Mesothelial cell of epicardium (in vitro differentiated cells): Measurements from ENCODE around the gene TEX44. TPM values are rescaled to one million over a fixed set of nuclear protein-coding genes. Genes with fewer than 3 reads are reported as not detected.
A peak's percentile ranks its signal among the peaks of the same experiment; 100 is the strongest.

ENCODE experiments used
- DNase-seq, 2 experiments: peaks; one replicate each; pipeline ENCODE4 v3.0.0; 2021; ENCODE audit warnings: low spot score in 2 of 2; ENCODE audit not compliant: unreplicated experiment in 2 of 2
- H3K27ac Mint-ChIP-seq: 2 replicates; pipeline ENCODE4 v1.8.0; 2021; ENCODE audit warnings: mixed read lengths
- H3K27me3 Mint-ChIP-seq: 2 replicates; pipeline ENCODE4 v1.8.0; 2021; ENCODE audit warnings: low read depth, mixed read lengths
- H3K36me3 Mint-ChIP-seq: 2 replicates; pipeline ENCODE4 v1.8.0; 2021; ENCODE audit warnings: mixed read lengths
- H3K4me1 Mint-ChIP-seq: 2 replicates; pipeline ENCODE4 v1.8.0; 2021; ENCODE audit warnings: mixed read lengths
- H3K4me3 Mint-ChIP-seq: 2 replicates; pipeline ENCODE4 v1.8.0; 2021; ENCODE audit warnings: mild to moderate bottlenecking, moderate library complexity, mixed read lengths
- H3K9me3 Mint-ChIP-seq: 2 replicates; pipeline ENCODE4 v1.8.0; 2021; ENCODE audit warnings: mixed read lengths
- total RNA-seq: library from RNA; stranded (reverse); gene quantifications from 3 replicates; pipeline ENCODE4 v1.2.1, GENCODE V29; 2021
- TF ChIP-seq, protein P1 (sequence below): fragments of 200-600 bp; sonication (generic); IDR thresholded peaks from one replicate; pipeline ENCODE4 v1.5.0; 2021; ENCODE audit warnings: antibody characterized with exemption; ENCODE audit not compliant: unreplicated experiment

Gene TEX44
- total RNA-seq, 1 donor from 2014 or later = not detected

DNA sequence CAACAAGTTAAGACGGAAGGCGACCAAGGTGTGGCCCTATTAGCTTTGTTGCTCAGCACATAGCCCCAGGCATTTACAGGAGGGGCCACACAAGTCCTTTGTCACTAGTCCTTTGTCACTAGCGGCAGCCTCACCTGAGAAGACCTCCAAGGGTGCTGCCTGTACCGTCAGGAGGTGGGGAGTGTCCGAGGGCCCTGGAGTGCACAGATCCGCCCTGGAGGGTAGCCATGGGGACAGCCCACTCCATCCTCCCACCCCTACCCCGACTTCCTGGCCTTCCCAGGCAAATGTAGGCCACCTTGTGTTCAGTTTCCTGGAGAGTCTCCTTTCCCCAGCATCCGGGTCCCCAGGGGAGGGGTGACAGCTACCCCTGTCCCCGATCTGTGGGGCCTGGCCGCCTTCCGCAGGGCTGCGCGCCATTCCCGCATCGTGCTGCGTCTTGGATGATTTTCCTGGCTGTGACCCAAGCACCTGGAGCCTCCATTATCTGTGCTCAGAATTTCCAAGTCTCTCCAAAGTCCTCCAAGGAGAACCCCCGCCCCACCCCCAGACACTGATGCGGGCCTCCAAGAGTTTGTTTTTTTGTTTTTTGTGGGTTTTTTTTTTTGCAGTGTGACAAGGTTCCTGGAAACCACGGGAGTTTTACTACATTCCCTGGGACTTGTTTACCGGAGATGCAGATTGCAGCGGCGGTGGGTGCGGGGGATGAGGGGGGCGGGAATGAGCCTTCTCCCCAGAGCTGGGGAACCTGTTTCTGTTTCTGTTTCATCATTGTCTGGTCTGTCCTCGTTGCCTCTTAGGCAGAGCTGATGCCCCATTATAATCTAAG, 28.6 kb downstream of the TEX44 start:
- H3K9me3 Mint-ChIP-seq = no peaks in the 10 kb centered on the region
- no peak for DNase-seq
- no peaks in the 10 kb centered on the region for H3K36me3 Mint-ChIP-seq
- H3K27me3 Mint-ChIP-seq = no peaks in the 10 kb centered on the region
- H3K27ac Mint-ChIP-seq = peak overlapping the region; percentile 93
- H3K4me1 Mint-ChIP-seq = peaks cover 42% of the 10 kb centered on the region
- peak overlapping the region; percentile 52 for H3K4me3 Mint-ChIP-seq
- TF ChIP-seq, protein P1, sequence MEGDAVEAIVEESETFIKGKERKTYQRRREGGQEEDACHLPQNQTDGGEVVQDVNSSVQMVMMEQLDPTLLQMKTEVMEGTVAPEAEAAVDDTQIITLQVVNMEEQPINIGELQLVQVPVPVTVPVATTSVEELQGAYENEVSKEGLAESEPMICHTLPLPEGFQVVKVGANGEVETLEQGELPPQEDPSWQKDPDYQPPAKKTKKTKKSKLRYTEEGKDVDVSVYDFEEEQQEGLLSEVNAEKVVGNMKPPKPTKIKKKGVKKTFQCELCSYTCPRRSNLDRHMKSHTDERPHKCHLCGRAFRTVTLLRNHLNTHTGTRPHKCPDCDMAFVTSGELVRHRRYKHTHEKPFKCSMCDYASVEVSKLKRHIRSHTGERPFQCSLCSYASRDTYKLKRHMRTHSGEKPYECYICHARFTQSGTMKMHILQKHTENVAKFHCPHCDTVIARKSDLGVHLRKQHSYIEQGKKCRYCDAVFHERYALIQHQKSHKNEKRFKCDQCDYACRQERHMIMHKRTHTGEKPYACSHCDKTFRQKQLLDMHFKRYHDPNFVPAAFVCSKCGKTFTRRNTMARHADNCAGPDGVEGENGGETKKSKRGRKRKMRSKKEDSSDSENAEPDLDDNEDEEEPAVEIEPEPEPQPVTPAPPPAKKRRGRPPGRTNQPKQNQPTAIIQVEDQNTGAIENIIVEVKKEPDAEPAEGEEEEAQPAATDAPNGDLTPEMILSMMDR = no peak

DNA sequence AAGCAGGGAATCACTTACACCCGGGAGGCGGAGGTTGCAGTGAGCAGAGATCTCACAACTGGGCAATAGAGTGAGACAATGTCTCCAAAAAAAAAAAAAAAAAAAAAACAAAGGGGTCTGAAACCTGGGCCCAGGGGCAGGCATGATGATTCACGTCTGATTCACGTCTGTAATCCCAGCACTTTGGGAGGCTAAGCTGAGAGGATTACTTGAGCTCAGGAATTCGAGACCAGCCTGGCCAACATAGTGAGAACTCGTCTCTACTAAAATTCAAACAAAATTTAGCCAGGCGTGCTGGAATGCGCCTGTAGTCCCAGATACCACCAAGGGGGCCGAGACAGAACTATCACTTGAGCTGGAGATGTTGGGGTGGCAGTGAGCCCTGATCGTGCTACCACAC, 30.3 kb downstream of the TEX44 start:
- H3K27ac Mint-ChIP-seq = no peak overlapping the region

DNA sequence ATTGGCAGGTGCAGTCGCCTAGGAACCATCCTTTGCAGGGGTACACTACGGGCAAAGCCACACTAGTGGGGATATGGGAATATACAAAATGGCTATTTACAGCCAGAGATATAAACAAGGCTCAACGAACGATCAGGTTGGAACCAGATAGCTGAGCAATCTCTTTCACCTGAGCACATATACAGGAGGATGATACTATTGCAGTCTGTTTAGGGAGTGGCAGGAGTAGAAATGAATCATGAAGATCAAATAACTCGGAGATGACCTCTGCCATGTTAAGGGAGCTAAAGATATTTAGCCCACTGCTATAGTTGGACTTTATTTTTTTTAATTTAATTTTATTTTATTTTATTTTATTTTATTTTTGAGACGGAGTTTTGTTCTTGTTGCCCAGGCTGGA, 33.8 kb downstream of the TEX44 start:
- DNase-seq = no peak
- no peaks in the 10 kb centered on the region for H3K27me3 Mint-ChIP-seq
- TF ChIP-seq, protein P1 = no peak
- H3K4me3 Mint-ChIP-seq = no peak overlapping the region
- H3K4me1 Mint-ChIP-seq = peaks cover 24% of the 10 kb centered on the region
- H3K36me3 Mint-ChIP-seq = no peaks in the 10 kb centered on the region
- H3K27ac Mint-ChIP-seq = no peak overlapping the region
- no peaks in the 10 kb centered on the region for H3K9me3 Mint-ChIP-seq

More for the DNA sequence above, 30.3 kb downstream of the TEX44 start:
- H3K4me3 Mint-ChIP-seq = no peak overlapping the region
- H3K36me3 Mint-ChIP-seq = no peaks in the 10 kb centered on the region
- H3K9me3 Mint-ChIP-seq = no peaks in the 10 kb centered on the region
- TF ChIP-seq, protein P1 = no peak
- peaks cover 40% of the 10 kb centered on the region for H3K4me1 Mint-ChIP-seq
- H3K27me3 Mint-ChIP-seq = no peaks in the 10 kb centered on the region
- DNase-seq = no peak

DNA sequence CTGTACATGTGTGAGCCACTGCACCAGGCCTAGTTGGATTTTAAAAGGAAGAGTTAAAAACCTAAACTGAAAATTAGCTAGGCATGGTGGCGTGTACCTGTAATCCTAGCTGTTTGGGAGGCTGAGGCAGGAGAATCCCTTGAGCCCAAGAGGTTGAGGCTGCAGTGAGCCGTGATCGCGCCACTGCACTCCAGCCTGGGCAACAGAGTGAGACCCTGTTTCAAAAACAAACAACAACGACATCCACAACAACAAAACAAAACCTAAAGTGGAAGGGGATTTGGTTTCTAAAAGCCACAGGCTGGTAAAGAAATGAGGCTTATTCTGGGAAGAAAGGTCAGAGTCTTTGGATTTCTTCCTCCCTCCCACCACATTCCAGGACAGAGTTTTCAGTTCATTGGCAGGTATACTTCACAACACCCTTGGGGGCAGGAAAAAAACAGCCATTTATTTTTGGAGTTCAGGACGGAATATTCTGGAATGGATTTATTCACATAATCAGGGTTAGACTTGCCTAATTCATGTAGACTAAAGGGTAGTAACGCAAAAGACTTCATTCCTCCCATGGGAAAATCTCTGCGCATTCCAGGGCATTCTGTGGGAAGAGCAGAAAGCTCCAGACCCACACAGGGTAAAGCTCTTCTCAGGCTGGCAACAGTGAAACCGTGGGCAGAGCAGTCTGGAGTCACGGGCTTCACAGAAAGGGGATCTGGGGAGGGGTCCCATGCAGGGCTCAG, 34.9 kb downstream of the TEX44 start:
- Mint-ChIP-seq H3K27ac (peak overlapping the region; percentile 96), H3K9me3 (no peaks in the 10 kb centered on the region), H3K4me3 (no peak overlapping the region), H3K4me1 (peaks cover 15% of the 10 kb centered on the region), H3K27me3 (no peaks in the 10 kb centered on the region), H3K36me3 (no peaks in the 10 kb centered on the region)
- DNase-seq = no peak
- TF ChIP-seq, protein P1 = no peak

DNA sequence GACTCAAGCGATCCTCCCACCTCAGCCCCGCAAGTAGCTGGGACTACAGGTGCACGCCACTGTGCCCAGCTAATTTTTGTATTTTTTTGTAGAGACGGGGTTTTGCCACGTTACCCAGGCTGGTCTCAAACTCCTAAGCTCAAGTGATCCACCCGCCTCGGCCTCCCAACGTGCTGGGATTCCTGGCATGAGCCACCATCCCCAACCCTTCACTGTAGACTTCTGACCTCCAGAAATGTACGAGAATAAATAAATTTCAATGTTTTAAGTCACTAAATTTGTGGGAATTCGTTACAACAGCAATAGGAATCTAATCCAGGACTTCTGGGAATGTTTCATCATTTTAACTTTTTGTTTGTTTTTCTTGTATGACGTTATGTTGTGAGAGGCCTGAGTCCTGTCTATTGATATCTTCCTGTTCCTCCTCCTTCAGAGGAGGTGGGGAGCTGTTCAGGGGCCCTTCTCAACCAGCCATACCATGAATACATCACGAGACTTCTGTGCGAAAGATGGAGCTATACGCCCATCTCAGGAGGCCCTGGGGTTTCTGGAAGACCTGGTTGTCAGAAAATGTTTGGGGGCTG, 40.0 kb downstream of the TEX44 start:
- Mint-ChIP-seq H3K4me3 (no peak overlapping the region), H3K4me1 (peaks cover 22% of the 10 kb centered on the region), H3K27ac (peak overlapping the region; percentile 43), H3K27me3 (no peaks in the 10 kb centered on the region), H3K36me3 (no peaks in the 10 kb centered on the region), H3K9me3 (no peaks in the 10 kb centered on the region)
- no peak for DNase-seq
- TF ChIP-seq, protein P1 = no peak
